Activated CD4-positive, alpha-beta T cell treated with anti-CD3 and anti-CD28 coated beads, Interleukin-2, amount 10 ng/mL, durations not matched to agents 24 days and 14 days (primary cell): ENCODE measurements around the gene FBXO41. TPM values are rescaled to one million over a fixed set of nuclear protein-coding genes. Genes with fewer than 3 reads are reported as not detected.
A peak's percentile ranks its signal among the peaks of the same experiment; 100 is the strongest.

Experiments used
- DNase-seq: peaks from one replicate; pipeline ENCODE4 v3.0.0; 2022
- H3K27ac Mint-ChIP-seq: one replicate; pipeline ENCODE4 v1.8.0; 2022; ENCODE audit warnings: mild to moderate bottlenecking, mixed read lengths
- H3K27me3 Mint-ChIP-seq: one replicate; pipeline ENCODE4 v1.8.0; 2022; ENCODE audit warnings: mixed read lengths
- H3K36me3 Mint-ChIP-seq: one replicate; pipeline ENCODE4 v1.8.0; 2022; ENCODE audit warnings: low read depth, mild to moderate bottlenecking, mixed read lengths
- H3K4me1 Mint-ChIP-seq: one replicate; pipeline ENCODE4 v1.8.0; 2021; ENCODE audit warnings: mixed read lengths
- H3K4me3 Mint-ChIP-seq: one replicate; pipeline ENCODE4 v1.8.0; 2022; ENCODE audit warnings: mild to moderate bottlenecking, moderate library complexity, mixed read lengths
- H3K9me3 Mint-ChIP-seq: one replicate; pipeline ENCODE4 v1.8.0; 2021; ENCODE audit warnings: mixed read lengths
- intact Hi-C: fragments of 100-400 bp; cut with micrococcal nuclease; formaldehyde crosslinking; loops from one replicate; pipeline ENCODE4 v1.15.1; 2023
- total RNA-seq: library from RNA; stranded (reverse); gene quantifications from 2 replicates; pipeline ENCODE4 v1.2.3, GENCODE V29; 2022

Gene FBXO41
- total RNA-seq, 1 donor from 2014 or later, result 33.8 TPM

DNA sequence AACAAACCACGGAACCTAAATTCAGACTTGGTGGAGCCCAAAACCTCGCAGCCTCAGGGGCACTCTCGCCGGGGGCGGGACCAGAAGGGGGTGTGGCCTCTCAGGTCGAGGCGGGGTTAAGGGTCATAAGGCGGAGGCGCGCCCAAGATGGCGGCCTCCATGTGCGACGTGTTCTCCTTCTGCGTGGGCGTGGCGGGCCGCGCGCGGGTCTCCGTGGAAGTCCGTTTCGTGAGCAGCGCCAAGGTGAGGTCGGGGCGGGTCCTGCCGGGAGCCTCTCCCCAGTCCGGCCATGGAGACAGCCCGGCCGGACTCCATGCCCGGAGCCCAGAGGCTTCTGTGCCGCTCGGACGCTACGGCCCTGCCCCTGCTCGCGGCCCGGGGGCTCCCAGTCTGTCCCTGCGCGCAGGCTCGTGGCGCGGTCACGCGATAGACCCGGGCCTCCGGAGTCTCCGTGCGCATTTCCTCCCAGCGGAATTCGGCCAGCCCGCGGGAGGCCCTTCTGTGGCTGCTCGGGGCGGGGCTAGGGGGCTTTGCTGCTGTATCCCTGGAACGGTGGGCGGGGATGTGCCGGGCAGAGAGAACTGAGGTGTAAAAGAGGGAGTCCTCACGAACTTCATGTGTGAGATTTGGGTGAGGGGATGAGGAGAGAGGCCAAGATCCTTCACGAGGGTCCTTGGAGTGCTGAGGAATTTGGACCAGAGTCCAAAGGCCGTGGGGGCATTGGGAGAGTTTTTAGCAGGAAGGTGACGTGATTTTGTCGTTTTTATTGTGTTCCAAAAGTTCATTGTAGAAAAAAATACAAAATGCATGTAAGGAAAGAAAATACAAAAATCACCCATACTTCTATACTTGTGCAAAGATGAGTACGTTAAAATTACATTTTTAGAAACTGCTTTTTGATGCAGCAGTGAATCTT lies 69.9 kb downstream of the FBXO41 start, which contains the start of gene SMYD5:
TSS of gene SMYD5 (plus strand) at position 126 of the 916 bp plus-strand sequence. CDS start at position 148, 22 bp downstream.
- H3K27ac Mint-ChIP-seq, result peak within 1 kb of the TSS; percentile 87
- peak within 1 kb of the TSS; percentile 91 for H3K4me3 Mint-ChIP-seq
- H3K9me3 Mint-ChIP-seq, result no peaks in the 10 kb centered on the region
- peaks cover 22% of the 10 kb centered on the region for H3K4me1 Mint-ChIP-seq
- no peaks in the 10 kb centered on the region for H3K36me3 Mint-ChIP-seq
- DNase-seq, result peak; percentile 98
- H3K27me3 Mint-ChIP-seq, result peaks cover under 1% of the 10 kb centered on the region
- intact Hi-C loops, result loop anchor here (1.0 to 5.0 kb wide), 4 partner anchors 19 to 173 kb away; partner anchors contain the start of genes ALMS1, PRADC1 and SFXN5

DNA sequence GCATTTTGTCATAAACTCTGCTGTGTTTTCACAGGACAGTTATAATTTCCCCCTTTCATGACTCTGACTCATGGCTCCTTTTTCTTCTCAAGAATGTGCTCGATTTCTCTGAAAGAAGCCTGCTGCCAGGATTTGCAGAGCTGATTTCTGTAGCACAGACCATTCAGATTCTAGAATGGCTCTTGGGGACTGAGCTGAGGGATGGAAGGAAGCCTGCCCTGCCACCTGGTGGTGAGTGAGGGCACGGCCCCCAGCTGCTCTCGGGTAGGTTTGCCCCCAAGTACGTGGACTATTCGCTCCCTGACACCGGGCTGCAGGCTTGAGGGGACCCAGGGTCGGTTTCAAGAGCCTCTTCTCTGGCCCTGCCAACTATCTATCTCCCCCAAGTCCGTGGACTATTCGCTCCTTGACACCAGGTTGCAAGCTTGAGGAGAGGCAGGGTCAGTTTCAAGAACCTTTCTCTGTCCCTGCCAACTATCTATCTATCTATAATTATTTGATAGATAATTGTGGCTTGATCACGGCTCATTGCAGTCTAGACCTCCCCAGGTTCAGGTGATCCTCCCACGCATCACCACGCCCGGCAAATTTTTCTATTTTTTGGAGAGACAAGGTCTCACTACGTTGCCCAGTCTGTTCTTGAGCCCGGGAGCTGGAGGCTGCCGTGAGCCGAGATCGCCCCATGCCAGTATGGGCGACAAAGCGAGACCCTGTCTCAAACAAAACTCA lies 71.7 kb downstream of the FBXO41 start:
- Mint-ChIP-seq H3K27me3 (peaks cover 6% of the 10 kb centered on the region), H3K9me3 (no peaks in the 10 kb centered on the region), H3K36me3 (no peaks in the 10 kb centered on the region), H3K4me3 (no peak overlapping the region), H3K4me1 (peaks cover 22% of the 10 kb centered on the region), H3K27ac (peak overlapping the region; percentile 34)
- DNase-seq, result peak; percentile 91
- intact Hi-C loops, result loop anchor here (1.0 to 5.0 kb wide), 2 partner anchors 35 to 175 kb away; partner anchors contain the start of gene ALMS1

DNA sequence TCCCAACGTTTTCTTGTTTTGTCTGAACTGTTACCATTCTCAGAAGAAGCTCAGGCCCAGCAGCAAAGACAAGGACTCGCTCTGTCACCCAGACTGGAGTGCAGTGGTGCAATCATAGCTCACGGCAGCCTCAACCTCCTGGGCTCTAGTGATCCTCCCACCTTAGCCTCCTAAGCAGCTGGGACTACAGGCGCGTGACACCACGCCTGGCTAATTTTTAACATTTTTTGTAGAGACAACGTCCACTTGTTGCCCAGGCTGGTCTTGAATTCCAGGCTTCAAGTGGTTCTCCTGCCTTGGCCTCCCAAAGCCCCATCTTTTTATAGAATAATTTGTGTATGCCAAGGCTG lies 72.2 kb downstream of the FBXO41 start:
- DNase-seq, result no peak
- peaks cover 22% of the 10 kb centered on the region for H3K4me1 Mint-ChIP-seq
- intact Hi-C loops, result loop anchor here (1.0 to 5.0 kb wide), 2 partner anchors 35 to 175 kb away; partner anchors contain the start of gene ALMS1
- no peaks in the 10 kb centered on the region for H3K36me3 Mint-ChIP-seq
- H3K9me3 Mint-ChIP-seq, result no peaks in the 10 kb centered on the region
- no peak overlapping the region for H3K27ac Mint-ChIP-seq
- peaks cover 6% of the 10 kb centered on the region for H3K27me3 Mint-ChIP-seq
- H3K4me3 Mint-ChIP-seq, result no peak overlapping the region

DNA sequence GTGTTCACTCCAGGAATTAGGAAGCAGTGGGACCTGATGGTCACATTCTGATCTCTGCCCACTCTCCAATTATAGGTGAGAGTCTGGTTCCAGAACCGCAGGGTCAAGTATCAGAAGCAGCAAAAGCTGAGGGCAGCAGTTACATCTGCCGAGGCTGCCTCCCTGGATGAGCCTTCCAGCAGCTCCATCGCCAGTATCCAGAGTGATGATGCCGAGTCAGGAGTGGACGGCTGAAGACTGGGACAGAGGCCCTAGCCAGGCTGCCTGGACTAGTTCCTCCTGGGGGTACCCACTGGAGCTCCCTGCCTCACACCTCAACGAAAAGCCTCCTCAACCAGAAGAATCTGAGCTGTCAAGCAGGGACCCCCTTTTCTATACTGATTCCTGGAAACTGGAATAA lies 73.6 kb downstream of the FBXO41 start:
- Mint-ChIP-seq H3K27me3 (peaks cover 11% of the 10 kb centered on the region), H3K36me3 (no peaks in the 10 kb centered on the region), H3K27ac (no peak overlapping the region), H3K4me1 (peaks cover 21% of the 10 kb centered on the region), H3K4me3 (no peak overlapping the region), H3K9me3 (no peaks in the 10 kb centered on the region)
- intact Hi-C loops, result loop anchor here (5.0 kb wide), 1 partner anchor 177 kb away; the partner anchor contains the start of gene ALMS1
- no peak for DNase-seq

DNA sequence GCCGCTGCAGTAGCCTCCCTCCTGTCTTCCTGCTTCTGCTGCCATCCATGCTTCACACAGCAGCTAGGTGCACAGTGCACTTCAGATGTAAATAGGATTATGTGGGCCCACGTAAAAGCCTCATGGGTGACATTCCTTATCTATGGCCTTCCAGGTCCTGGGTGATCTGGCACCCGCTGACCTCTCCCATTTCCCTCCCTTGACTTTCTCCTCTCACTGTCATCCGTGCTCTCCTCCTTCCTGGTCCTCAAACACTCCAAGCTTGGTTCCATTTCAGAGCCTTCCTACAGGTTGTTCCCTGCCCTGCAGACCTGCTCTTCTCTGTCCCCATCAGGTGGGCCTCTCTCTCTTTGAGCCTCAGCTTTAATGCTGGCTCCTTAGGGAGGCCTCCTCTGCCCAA lies 74.3 kb downstream of the FBXO41 start:
- Mint-ChIP-seq H3K27ac (no peak overlapping the region), H3K4me1 (peaks cover 14% of the 10 kb centered on the region), H3K9me3 (no peaks in the 10 kb centered on the region), H3K4me3 (no peak overlapping the region), H3K27me3 (peaks cover 14% of the 10 kb centered on the region), H3K36me3 (no peaks in the 10 kb centered on the region)
- intact Hi-C loops, result loop anchor here (5.0 kb wide), 1 partner anchor 177 kb away; the partner anchor contains the start of gene ALMS1
- no peak for DNase-seq

DNA sequence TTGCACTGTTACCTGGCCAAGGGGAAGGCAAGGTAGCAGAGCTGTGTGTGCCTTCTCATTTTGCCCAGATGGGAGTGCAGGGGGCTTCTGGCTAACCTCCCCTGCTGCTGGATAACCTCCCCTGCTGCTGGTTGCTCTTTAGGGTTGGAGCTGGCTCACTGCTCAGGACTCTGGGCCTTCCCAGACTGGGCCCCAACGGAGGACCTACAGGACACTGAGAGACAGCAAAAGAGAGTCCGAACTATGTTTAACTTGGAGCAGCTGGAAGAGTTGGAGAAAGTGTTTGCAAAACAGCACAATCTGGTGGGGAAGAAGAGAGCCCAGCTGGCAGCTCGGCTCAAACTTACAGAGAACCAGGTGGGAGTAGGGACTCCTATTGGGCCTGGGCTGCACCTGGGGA lies 76.0 kb downstream of the FBXO41 start:
- intact Hi-C loops, result no loop called here
- no peaks in the 10 kb centered on the region for H3K36me3 Mint-ChIP-seq
- H3K9me3 Mint-ChIP-seq, result no peaks in the 10 kb centered on the region
- no peak overlapping the region for H3K27ac Mint-ChIP-seq
- peaks cover 3% of the 10 kb centered on the region for H3K4me1 Mint-ChIP-seq
- H3K4me3 Mint-ChIP-seq, result no peak overlapping the region
- DNase-seq, result no peak
- H3K27me3 Mint-ChIP-seq, result peaks cover 26% of the 10 kb centered on the region

DNA sequence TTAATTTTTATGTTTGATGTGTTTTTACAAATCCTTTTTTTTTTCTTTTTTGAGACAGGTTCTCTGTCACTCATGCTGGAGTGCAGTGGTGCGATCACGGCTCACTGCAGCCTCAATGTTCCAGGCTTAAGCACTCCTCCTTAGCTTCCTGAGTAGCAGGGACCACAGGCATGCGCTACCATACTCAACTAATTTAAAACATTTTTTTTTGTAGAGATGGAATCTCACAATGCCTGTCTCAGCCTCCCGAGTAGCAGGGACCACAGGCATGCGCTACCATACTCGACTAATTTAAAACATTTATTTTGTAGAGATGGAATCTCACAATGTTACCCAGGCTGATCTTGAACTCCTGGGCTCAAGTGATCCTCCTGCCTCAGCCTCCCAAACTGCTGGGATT lies 78.7 kb downstream of the FBXO41 start:
- H3K9me3 Mint-ChIP-seq, result no peaks in the 10 kb centered on the region
- intact Hi-C loops, result no loop called here
- no peak overlapping the region for H3K4me3 Mint-ChIP-seq
- H3K36me3 Mint-ChIP-seq, result peaks cover 1% of the 10 kb centered on the region
- H3K27ac Mint-ChIP-seq, result no peak overlapping the region
- peaks cover 39% of the 10 kb centered on the region for H3K27me3 Mint-ChIP-seq
- peaks cover 3% of the 10 kb centered on the region for H3K4me1 Mint-ChIP-seq
- no peak for DNase-seq

Other genes with a start within 250 kb of the FBXO41 start
- gene SFXN5, start 212.8 kb downstream of the FBXO41 start, total RNA-seq, result 11.6 and 14.1 TPM in 2 replicates
- gene RAB11FIP5, start 171.5 kb downstream of the FBXO41 start, total RNA-seq, result 13.4 and 13.8 TPM in 2 replicates
- not detected in 2 replicates for gene NOTO, start 81.9 kb downstream of the FBXO41 start, total RNA-seq
- 56.7 and 62.7 TPM in 2 replicates for gene SMYD5, start 70.2 kb downstream of the FBXO41 start, total RNA-seq
- 14.8 and 15.9 TPM in 2 replicates for gene PRADC1, start 51.2 kb downstream of the FBXO41 start, total RNA-seq
- 680 and 696 TPM in 2 replicates for gene CCT7, start 50.2 kb downstream of the FBXO41 start, total RNA-seq
- gene EGR4, start 9.1 kb upstream of the FBXO41 start, total RNA-seq, result 1.2 and 1.5 TPM in 2 replicates
- 19.6 and 21.9 TPM in 2 replicates for gene ALMS1, start 101.4 kb upstream of the FBXO41 start, total RNA-seq